HepG2 (cell line): Measurements from ENCODE around the gene TTC31. TPM values are rescaled to one million over a fixed set of nuclear protein-coding genes. Genes with fewer than 3 reads are reported as not detected.
A peak's percentile ranks its signal among the peaks of the same experiment; 100 is the strongest.

Experiments
- ATAC-seq: fragments of 200-7000 bp; cut with Tn5 transposase; 3 replicates; pipeline ENCODE4 v1.9.1; 2020; ENCODE audit warnings: mild to moderate bottlenecking, moderate library complexity
- BruUV-seq: library from RNA; stranded (reverse); fragments of 400-500 nt; replicated peaks from 2 replicates; lab custom pipeline; 2021; lab: Mats Ljungman, UMichigan
- CTCF ChIA-PET: fragments of 300-600 bp; formaldehyde crosslinking; extraction: SDS; loops from one replicate; lab custom pipeline; 2021; ENCODE audit warnings: low total read pairs, inconsistent platforms, low intra/inter-chr PET ratio; lab: Yijun Ruan, JAX
- POLR2A ChIA-PET: fragments of 350-600 bp; sonication (Branson Sonifier 250); formaldehyde crosslinking; loops from one replicate; lab custom pipeline; 2020; ENCODE audit warnings: antibody characterized with exemption, inconsistent platforms; lab: Yijun Ruan, JAX
- DNase-seq: peaks from one replicate; pipeline ENCODE4 v3.0.0-alpha.2; 2015; ENCODE audit warnings: low spot score
- FAIRE-seq: peaks from 3 replicates; lab custom pipeline; 2011; peaks lifted over from hg19 to GRCh38; lab: Jason Lieb, UNC
- H2AFZ ChIP-seq: one replicate; pipeline ENCODE4 v1.6.1; 2011; ENCODE audit warnings: low read length, inconsistent platforms
- H3K27ac ChIP-seq: fragments of 300-600 bp; 3 replicates; pipeline ENCODE4 v1.8.0; 2011; ENCODE audit warnings: mixed run types, mild to moderate bottlenecking, mixed read lengths, low read length, inconsistent platforms; ENCODE audit not compliant: insufficient read depth; ENCODE audit errors: extremely low read length
- H3K27me3 ChIP-seq, 2 experiments: fragments of 200-600 bp in 1 of 2; 2 replicates in 1 of 2; 3 replicates in 1 of 2; pipeline versions ENCODE4 v1.6.0 to v1.8.0; 2011; ENCODE audit warnings: low read length in 2 of 2, mild to moderate bottlenecking in 2 of 2, moderate library complexity in 2 of 2, inconsistent platforms in 1 of 2; ENCODE audit not compliant: insufficient read depth in 2 of 2, control insufficient read depth in 1 of 2
- H3K36me3 ChIP-seq, 2 experiments: fragments of 200-600 bp in 1 of 2; replicated peaks in 1 of 2; 2 replicates in 1 of 2; 3 replicates in 1 of 2; pipeline versions ENCODE4 v1.5.1 to v1.8.0; 2011; ENCODE audit warnings: low read length in 2 of 2, inconsistent platforms in 1 of 2; ENCODE audit not compliant: insufficient read depth in 2 of 2, control insufficient read depth in 1 of 2
- H3K4me1 ChIP-seq: 2 replicates; pipeline ENCODE4 v1.5.1; 2012; ENCODE audit warnings: low read length, inconsistent platforms; ENCODE audit not compliant: insufficient read depth
- H3K4me2 ChIP-seq: 2 replicates; pipeline ENCODE4 v1.6.0; 2011; ENCODE audit warnings: low read depth, low read length, inconsistent platforms
- H3K4me3 ChIP-seq, 3 experiments: fragments of 200-600 bp in 1 of 3; sonication (generic), shearing (Covaris generic) in 1 of 3; replicated peaks in 1 of 3; 2 replicates each; pipeline ENCODE4 v1.5.1; 2011 to 2016; ENCODE audit warnings: low read length in 3 of 3, inconsistent platforms in 2 of 3, low read depth in 2 of 3, mild to moderate bottlenecking in 2 of 3, control low read depth in 1 of 3, mixed read lengths in 1 of 3; ENCODE audit not compliant: insufficient read depth in 1 of 3
- H3K79me2 ChIP-seq: one replicate; pipeline ENCODE4 v1.6.1; 2011; ENCODE audit warnings: low read length, inconsistent platforms; ENCODE audit not compliant: insufficient read depth
- H3K9ac ChIP-seq: 2 replicates; pipeline ENCODE4 v1.6.0; 2011; ENCODE audit warnings: mild to moderate bottlenecking, low read depth, low read length, inconsistent platforms; ENCODE audit not compliant: insufficient read depth
- H3K9me3 ChIP-seq: 2 replicates; pipeline ENCODE4 v1.5.1; 2012; ENCODE audit warnings: mild to moderate bottlenecking, low read length
- H4K20me1 ChIP-seq: 2 replicates; pipeline ENCODE4 v1.6.0; 2011; ENCODE audit warnings: inconsistent platforms, mild to moderate bottlenecking, low read length, moderate library complexity; ENCODE audit not compliant: insufficient read depth
- ARHGAP35 ChIP-seq: sonication (generic); formaldehyde crosslinking; IDR thresholded peaks from 2 replicates; pipeline ENCODE4 v1.9.0; 2022; ENCODE audit warnings: mild to moderate bottlenecking, inconsistent platforms, moderate library complexity, missing genetic modification reagents, borderline replicate concordance
- CCDC6 ChIP-seq: sonication (generic); formaldehyde crosslinking; IDR thresholded peaks from 2 replicates; pipeline ENCODE4 v1.8.1; 2022; ENCODE audit warnings: mild to moderate bottlenecking, missing genetic modification reagents, moderate library complexity
- HMG20A ChIP-seq: IDR thresholded peaks from 2 replicates; pipeline ENCODE4 v1.6.1; 2016; ENCODE audit warnings: borderline replicate concordance
- HNRNPK ChIP-seq: fragments of 200-400 bp; formaldehyde crosslinking; IDR thresholded peaks from 2 replicates; pipeline ENCODE4 v1.6.1; 2018; ENCODE audit warnings: low read length, low read depth, moderate library complexity, mild to moderate bottlenecking; ENCODE audit not compliant: poor library complexity, severe bottlenecking
- KDM5B ChIP-seq: sonication (generic); formaldehyde crosslinking; IDR thresholded peaks from 2 replicates; pipeline ENCODE4 v1.4.0; 2020; ENCODE audit warnings: missing genetic modification reagents, mild to moderate bottlenecking, borderline replicate concordance
- NCOR1 ChIP-seq: fragments of 200-600 bp; sonication (generic); IDR thresholded peaks from 2 replicates; pipeline ENCODE4 v1.7.0; 2017; ENCODE audit warnings: antibody characterized with exemption, low read length, borderline replicate concordance
- SIX4 ChIP-seq: sonication (generic); formaldehyde crosslinking; IDR thresholded peaks from 2 replicates; pipeline ENCODE4 v1.4.0; 2020; ENCODE audit warnings: missing genetic modification reagents
- SOX6 ChIP-seq, 2 experiments: fragments of 450-650 bp in 1 of 2; sonication (generic) in 1 of 2; formaldehyde crosslinking in 1 of 2; IDR thresholded peaks; 2 replicates each; pipeline versions ENCODE4 v1.4.0 to v1.6.1; 2017 to 2020; ENCODE audit warnings: antibody characterized with exemption in 1 of 2, mild to moderate bottlenecking in 1 of 2, missing genetic modification reagents in 1 of 2
- SRSF4 ChIP-seq: fragments of 200-400 bp; formaldehyde crosslinking; IDR thresholded peaks from one replicate; pipeline ENCODE4 v1.6.1; 2018; ENCODE audit warnings: mild to moderate bottlenecking, low read depth, low read length, moderate library complexity; ENCODE audit not compliant: poor library complexity, severe bottlenecking
- UBTF ChIP-seq: sonication (generic); formaldehyde crosslinking; IDR thresholded peaks from 2 replicates; pipeline ENCODE4 v1.4.0; 2020; ENCODE audit warnings: mild to moderate bottlenecking, missing genetic modification reagents
- ZMYM4 ChIP-seq: sonication (generic); formaldehyde crosslinking; IDR thresholded peaks from 2 replicates; pipeline ENCODE4 v1.8.1; 2023; ENCODE audit warnings: mild to moderate bottlenecking, missing genetic modification reagents
- ZNF687 ChIP-seq: sonication (generic); formaldehyde crosslinking; IDR thresholded peaks from 2 replicates; pipeline ENCODE4 v1.5.1; 2020; ENCODE audit warnings: mild to moderate bottlenecking, missing genetic modification reagents, moderate library complexity
- ZSCAN31 ChIP-seq: sonication (generic); formaldehyde crosslinking; IDR thresholded peaks from 2 replicates; pipeline ENCODE4 v1.5.0; 2020; ENCODE audit warnings: low read depth, mild to moderate bottlenecking, missing genetic modification reagents
- WGBS: methylation state at CpG from one replicate; pipeline ENCODE4 v1.1.6; 2017; ENCODE audit warnings: low lambda C conversion rate; 5-methylcytosine and 5-hydroxymethylcytosine counted together
- in situ Hi-C: cut with HindIII; loops from 2 replicates; pipeline ENCODE4 v1.10.0; 2017; ENCODE audit warnings: low pct_unique_long_range_greater_than_20kb; ENCODE audit not compliant: extremely low pct_ligation_motif_present
- intact Hi-C: fragments of 100-400 bp; cut with micrococcal nuclease; formaldehyde crosslinking; loops from one replicate; pipeline ENCODE4 v1.10.0; 2022; ENCODE audit not compliant: unreplicated experiment
- polyA plus RNA-seq, 8 experiments: library from polyadenylated mRNA; depleted of rRNA in 3 of 8; stranded (reverse) in 7 of 8; unstranded in 1 of 8; fragments of >200 nt; fragmentation: Illumina TruSeq in 4 of 8; extraction: Trizol in 4 of 8; gene quantifications; 2 replicates each; pipeline versions ENCODE4 v1.2.1 to v1.2.3, GENCODE V29; 2011 to 2016; ENCODE audit warnings: low read depth in 4 of 8, missing spikeins in 1 of 8, mixed read lengths in 1 of 8; ENCODE audit not compliant: insufficient read depth in 1 of 8
- total RNA-seq, 5 experiments: library from RNA; depleted of rRNA; stranded (reverse); fragments of >200 nt; fragmentation: Illumina TruSeq; extraction: Trizol; gene quantifications; 2 replicates each; pipeline ENCODE4 v1.2.3, GENCODE V29; 2016; ENCODE audit warnings: low read depth in 1 of 5

Gene TTC31
- total and polyA plus RNA-seq, 2 of the 13 experiments (the other 11 are each of a cell fraction or from before 2014, with no cell fraction given): 28.3 to 39.5 TPM

GRCh38 chr2:74498500-74499266, 15.8 kb downstream of the TTC31 start (continued):
- TF ChIP-seq ZMYM4 (peak; percentile 45; the same call in 1 of the 2 replicates), NCOR1 (no peak), ZNF687 (0 out of 2 replicates have a peak, but pooled peaks have one; percentile 64)

GRCh38 chr2:74499267-74499939, 16.5 kb downstream of the TTC31 start, which contains the start of gene LBX2:
Gene LBX2, minus strand, starts transcription at chr2:74499603. Its CDS starts 66 bp downstream, at chr2:74499537.
- Histone ChIP-seq H3K9me3 (no peaks in the 10 kb centered on the region), H4K20me1 (no peaks in the 10 kb centered on the region), H3K36me3 (no peaks in the 10 kb centered on the region), H2AFZ (no peak within 1 kb of the TSS), H3K27me3 (no peaks in the 10 kb centered on the region; a peak in 1 of 5 replicates), H3K4me1 (peaks cover 73% of the 10 kb centered on the region), H3K79me2 (peaks cover 30% of the 10 kb centered on the region), H3K27ac (peak within 1 kb of the TSS; percentile 70), H3K4me2 (peak within 1 kb of the TSS; percentile 92), H3K4me3 (peak within 1 kb of the TSS; percentile 32 to 66 (median 53); a peak in 5 of 6 replicates), H3K9ac (peak within 1 kb of the TSS; percentile 50)
- ATAC-seq: peak; percentile 4
- intact Hi-C loops: loop anchor here (10.0 kb wide), 1 partner anchor 1805 kb away; no protein-coding TSS in a partner anchor
- BruUV-seq: no TSS peak
- POLR2A ChIA-PET: interaction anchor here (1.0 to 16.5 kb wide), 9 partner anchors 8 to 69 kb away, joined by 3 to 795 read pairs (median 22); partner anchors contain the start of genes AUP1, CCDC142, DQX1 and HTRA2
- in situ Hi-C loops: no loop called here
- CTCF ChIA-PET: no interaction called here
- 71% methylated on average over 60 of the region's 65 CpGs for WGBS
- no peak for DNase-seq
- no peak for FAIRE-seq
- no peak for TF ChIP-seq CCDC6 (CRISPR knock-in tag)
- 0 out of 2 replicates have a peak, but pooled peaks have one; percentile 21 for TF ChIP-seq KDM5B (CRISPR knock-in tag)
- no peak for TF ChIP-seq SIX4 (CRISPR knock-in tag)
- no peak for TF ChIP-seq SRSF4
- TF ChIP-seq ARHGAP35 (CRISPR knock-in tag): 0 out of 2 replicates have a peak, but pooled peaks have one; percentile 8
- TF ChIP-seq ZSCAN31: peak; percentile 62; the same call in 1 of the 2 replicates
- TF ChIP-seq HMG20A: no peak
- TF ChIP-seq HNRNPK: peak; percentile 29
- TF ChIP-seq UBTF (CRISPR knock-in tag): peak; percentile 80
- TF ChIP-seq SOX6 (IDR thresholded peaks at IDR 0.05): no peak
- peak; percentile 24; the same call in 1 of the 2 replicates for TF ChIP-seq SOX6 (CRISPR knock-in tag; IDR thresholded peaks at IDR 0.05)
